Loucy (cell line): ENCODE data around the gene MAP1LC3C.

Source experiments
- CTCF ChIP-seq: fragments of 200-600 bp; sonication (generic); conservative IDR thresholded peaks from 2 replicates; pipeline ENCODE4 v1.5.1; 2014; ENCODE audit warnings: mild to moderate bottlenecking, antibody characterized with exemption, low read length
- EZH2phosphoT487 ChIP-seq: fragments of 200-600 bp; IDR thresholded peaks from 2 replicates; pipeline ENCODE4 v1.6.1; 2018; ENCODE audit warnings: antibody characterized with exemption, mild to moderate bottlenecking, moderate library complexity, borderline replicate concordance

GRCh38 chr1:241947354-241947753 lies 51.5 kb downstream of the MAP1LC3C start:
- TF ChIP-seq CTCF, result no peak
- no peak for TF ChIP-seq EZH2phosphoT487
